H1 (cell line): ENCODE results near the gene IDI2.

Source experiments
- BACH1 ChIP-seq: IDR thresholded peaks from 2 replicates; pipeline ENCODE4 v1.6.1; 2012; ENCODE audit warnings: low read length, improper control_type of control experiment
- POLR2A ChIP-seq, 2 experiments: IDR thresholded peaks; 1 replicate in 1 of 2; 2 replicates in 1 of 2; pipeline ENCODE4 v1.6.1; 2011; ENCODE audit warnings: low read depth in 2 of 2, low read length in 2 of 2, mild to moderate bottlenecking in 2 of 2; ENCODE audit errors: control extremely low read depth in 1 of 2
- TEAD4 ChIP-seq: IDR thresholded peaks from 2 replicates; pipeline ENCODE4 v1.6.1; 2012; ENCODE audit warnings: low read depth, low read length, inconsistent platforms, mixed read lengths

- no peak for TF ChIP-seq TEAD4
- TF ChIP-seq POLR2A (IDR thresholded peaks at IDR 0.05; ENCODE audit: control extremely low read depth in 1 of 2, low read depth in 2 of 2, low read length in 2 of 2): no peak
- TF ChIP-seq BACH1: no peak
Measured at GRCh38 chr10:1037098-1037497, 11.4 kb upstream of the IDI2 start.
